ENCODE results near the gene MAP4. TPM values are rescaled to one million over a fixed set of nuclear protein-coding genes. Genes with fewer than 3 reads are reported as not detected.

The MAP4 gene
- total RNA-seq, 1 donor from 2014 or later = 520 TPM

GRCh38 chr3:47984075-47984728, 32.0 kb downstream of the MAP4 start:
- DNase-seq (ENCODE audit: missing footprints) (no peak), ATAC-seq (no peak)
- intact Hi-C loops (cut with DNase I) = no loop called here

GRCh38 chr3:47980795-47981194, 35.4 kb downstream of the MAP4 start:
- ATAC-seq = no peak
- no peak for DNase-seq (ENCODE audit: missing footprints)
- intact Hi-C loops (cut with DNase I) = no loop called here

- intact Hi-C loops (cut with DNase I) = no loop called here
- DNase-seq (ENCODE audit: missing footprints) = no peak
- no peak for ATAC-seq
Observed at GRCh38 chr3:47979070-47979469, 37.1 kb downstream of the MAP4 start.

- no peak for ATAC-seq
- DNase-seq (ENCODE audit: missing footprints) = no peak
- intact Hi-C loops (cut with DNase I) = no loop called here
Observed at GRCh38 chr3:47978386-47978785, 37.8 kb downstream of the MAP4 start.

GRCh38 chr3:47976135-47976732, 40.0 kb downstream of the MAP4 start:
- intact Hi-C loops (cut with DNase I) = no loop called here
- DNase-seq (ENCODE audit: missing footprints) = no peak
- ATAC-seq = no peak

- intact Hi-C loops (cut with DNase I) = no loop called here
- ATAC-seq = no peak
Observed at GRCh38 chr3:47974974-47975470, 41.2 kb downstream of the MAP4 start.

GRCh38 chr3:47971081-47971480, 45.1 kb downstream of the MAP4 start:
- ATAC-seq (no peak), DNase-seq (ENCODE audit: missing footprints) (no peak)
- intact Hi-C loops (cut with DNase I) = no loop called here

More at GRCh38 chr3:47974974-47975470, 41.2 kb downstream of the MAP4 start:
- no peak for DNase-seq (ENCODE audit: missing footprints)

- intact Hi-C loops (cut with DNase I) = no loop called here
- ATAC-seq = no peak
- DNase-seq (ENCODE audit: missing footprints) = no peak
Observed at GRCh38 chr3:47964740-47965139, 51.5 kb downstream of the MAP4 start.

GRCh38 chr3:47961815-47962606, 54.2 kb downstream of the MAP4 start:
- DNase-seq (ENCODE audit: missing footprints) = no peak
- no peak for ATAC-seq
- intact Hi-C loops (cut with DNase I) = no loop called here

GRCh38 chr3:47961036-47961435, 55.2 kb downstream of the MAP4 start:
- ATAC-seq = no peak
- DNase-seq (ENCODE audit: missing footprints) = no peak
- intact Hi-C loops (cut with DNase I) = no loop called here

GRCh38 chr3:47956521-47956920, 59.7 kb downstream of the MAP4 start:
- DNase-seq (ENCODE audit: missing footprints) (no peak), ATAC-seq (no peak)
- intact Hi-C loops (cut with DNase I) = no loop called here

GRCh38 chr3:47954567-47954966, 61.6 kb downstream of the MAP4 start:
- DNase-seq (ENCODE audit: missing footprints) = no peak
- intact Hi-C loops (cut with DNase I) = no loop called here
- ATAC-seq = peak; percentile 60

- intact Hi-C loops (cut with DNase I) = no loop called here
- DNase-seq (ENCODE audit: missing footprints) (no peak), ATAC-seq (no peak)
Observed at GRCh38 chr3:47950453-47951169, 65.6 kb downstream of the MAP4 start.

GRCh38 chr3:47949979-47950378, 66.2 kb downstream of the MAP4 start:
- DNase-seq (ENCODE audit: missing footprints) (no peak), ATAC-seq (no peak)
- intact Hi-C loops (cut with DNase I) = no loop called here

GRCh38 chr3:47940232-47940631, 76.0 kb downstream of the MAP4 start:
- DNase-seq (ENCODE audit: missing footprints) (no peak), ATAC-seq (no peak)
- intact Hi-C loops (cut with DNase I) = no loop called here

GRCh38 chr3:47932421-47932820, 83.8 kb downstream of the MAP4 start:
- DNase-seq (ENCODE audit: missing footprints) (no peak), ATAC-seq (no peak)
- intact Hi-C loops (cut with DNase I) = no loop called here

GRCh38 chr3:47930979-47931378, 85.2 kb downstream of the MAP4 start:
- no peak for DNase-seq (ENCODE audit: missing footprints)
- ATAC-seq = no peak
- intact Hi-C loops (cut with DNase I) = no loop called here

- no peak for ATAC-seq
- intact Hi-C loops (cut with DNase I) = no loop called here
- no peak for DNase-seq (ENCODE audit: missing footprints)
Observed at GRCh38 chr3:47916696-47917095, 99.5 kb downstream of the MAP4 start.

GRCh38 chr3:47916201-47916600, 100.0 kb downstream of the MAP4 start:
- intact Hi-C loops (cut with DNase I) = no loop called here
- no peak for DNase-seq (ENCODE audit: missing footprints)
- ATAC-seq = peak; percentile 79

Data from Right ventricle myocardium inferior (tissue), 1 donor.